NCI-H1694 treated with DMSO at 0.1 percent for 48 hours (cell line): ENCODE results near the gene ESF1.

Experiments
- DNase-seq: peaks from one replicate; lab custom pipeline; 2025; lab: John Stamatoyannopoulos, UW

The ESF1 gene

GRCh38 chr20:13676682-13677081 is 108.0 kb downstream of the ESF1 start:
- no peak for DNase-seq

DNA sequence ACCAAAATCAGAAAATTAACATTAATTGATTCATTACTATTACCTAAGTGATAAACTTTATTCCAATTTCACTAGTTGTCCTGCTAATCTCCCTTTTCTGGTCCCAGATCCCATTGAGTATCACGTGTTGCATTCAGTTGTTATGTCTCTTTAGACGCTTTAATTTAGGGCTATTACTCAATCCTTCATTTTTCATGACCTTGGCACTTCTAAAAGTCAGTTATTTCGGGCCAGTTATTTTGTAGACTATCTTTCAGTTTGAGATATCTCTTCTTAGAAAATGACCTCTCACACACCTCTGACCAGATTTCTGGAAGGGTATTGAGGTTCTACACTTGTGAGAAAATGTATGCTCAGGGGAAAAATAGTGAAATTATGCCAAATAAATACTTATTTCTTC is 112.0 kb downstream of the ESF1 start:
- no peak for DNase-seq

GRCh38 chr20:13671916-13672378 is 112.8 kb downstream of the ESF1 start:
- DNase-seq = no peak

- no peak for DNase-seq
These were observed 113.2 kb downstream of the ESF1 start for GRCh38 chr20:13671512-13671911.

GRCh38 chr20:13670160-13670559 is 114.6 kb downstream of the ESF1 start:
- no peak for DNase-seq

GRCh38 chr20:13665709-13666395 is 118.9 kb downstream of the ESF1 start:
- no peak for DNase-seq
